MCF 10A (cell line): ENCODE data around the gene FAIM2. TPM values are rescaled to one million over a fixed set of nuclear protein-coding genes. Genes with fewer than 3 reads are reported as not detected.

Source experiments
- BruUV-seq: library from RNA; stranded (reverse); fragments of 400-500 nt; replicated peaks from 2 replicates; lab custom pipeline; 2021; lab: Mats Ljungman, UMichigan
- CTCF ChIA-PET: fragments of 300-600 bp; sonication (Branson Sonifier 250); formaldehyde crosslinking; extraction: SDS; loops from one replicate; lab custom pipeline; 2021; ENCODE audit warnings: antibody characterized with exemption, inconsistent platforms; lab: Yijun Ruan, JAX
- POLR2A ChIA-PET: fragments of 300-600, 350-650 bp; sonication (Branson Sonifier 250); formaldehyde crosslinking; extraction: SDS; loops from one replicate; lab custom pipeline; 2020; ENCODE audit warnings: antibody characterized with exemption, inconsistent platforms; lab: Yijun Ruan, JAX
- DNase-seq: peaks from one replicate; pipeline ENCODE4 v3.0.0-alpha.2; 2018; ENCODE audit not compliant: unreplicated experiment
- H3K27ac Mint-ChIP-seq: one replicate; pipeline ENCODE4 v1.8.0; 2022; ENCODE audit warnings: mild to moderate bottlenecking, low read depth, mixed read lengths; ENCODE audit not compliant: unreplicated experiment
- H3K27me3 Mint-ChIP-seq: one replicate; pipeline ENCODE4 v1.8.0; 2022; ENCODE audit warnings: mixed read lengths; ENCODE audit not compliant: insufficient read depth, unreplicated experiment
- H3K36me3 Mint-ChIP-seq: one replicate; pipeline ENCODE4 v1.8.0; 2022; ENCODE audit warnings: mild to moderate bottlenecking, moderate library complexity, mixed read lengths; ENCODE audit not compliant: insufficient read depth, unreplicated experiment
- H3K4me1 Mint-ChIP-seq: one replicate; pipeline ENCODE4 v1.8.0; 2022; ENCODE audit warnings: mixed read lengths; ENCODE audit not compliant: insufficient read depth, unreplicated experiment
- H3K4me3 Mint-ChIP-seq: one replicate; pipeline ENCODE4 v1.8.0; 2022; ENCODE audit warnings: mild to moderate bottlenecking, moderate library complexity, mixed read lengths; ENCODE audit not compliant: unreplicated experiment
- H3K9me3 Mint-ChIP-seq: one replicate; pipeline ENCODE4 v1.8.0; 2022; ENCODE audit warnings: mixed read lengths; ENCODE audit not compliant: unreplicated experiment
- intact Hi-C: fragments of 100-400 bp; cut with micrococcal nuclease; formaldehyde crosslinking; loops from 2 replicates; pipeline ENCODE4 v1.14.1; 2022
- total RNA-seq: library from RNA; stranded (reverse); gene quantifications from 2 replicates; pipeline ENCODE4 v1.2.3, GENCODE V29; 2022
- TF ChIP-seq, protein P1 (sequence below): fragments of 200-600 bp; IDR thresholded peaks from one replicate; pipeline ENCODE4 v1.8.0; 2022; ENCODE audit warnings: antibody characterized with exemption, mild to moderate bottlenecking; ENCODE audit not compliant: unreplicated experiment

The FAIM2 gene
- total RNA-seq, 1 experiment from 2014 or later, result not detected

DNA sequence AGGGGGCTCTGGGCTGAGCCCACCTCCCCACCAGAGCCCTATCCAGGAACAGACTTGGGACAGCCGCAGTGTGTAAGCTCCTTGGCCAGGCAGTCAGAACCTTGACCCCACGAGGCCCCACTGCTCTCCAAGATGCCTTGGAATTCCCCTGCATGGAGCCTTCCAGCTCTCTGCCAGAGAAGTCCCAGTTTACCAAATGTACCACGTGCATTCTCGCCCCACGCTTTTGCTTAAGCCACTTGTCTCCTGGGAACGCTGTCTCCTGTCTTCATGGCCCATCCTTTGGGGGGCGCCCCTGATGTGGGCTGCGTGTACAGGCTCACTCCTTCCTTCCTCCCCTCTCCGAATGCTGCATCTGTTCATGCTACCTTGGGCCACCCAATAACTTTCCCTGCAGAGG lies 7.9 kb downstream of the FAIM2 start:
- CTCF ChIA-PET, result interaction anchor here (0.5 kb wide), 1 partner anchor 41 kb away, joined by 4 read pairs; no protein-coding TSS in a partner anchor
- H3K27me3 Mint-ChIP-seq, result peaks cover 27% of the 10 kb centered on the region

DNA sequence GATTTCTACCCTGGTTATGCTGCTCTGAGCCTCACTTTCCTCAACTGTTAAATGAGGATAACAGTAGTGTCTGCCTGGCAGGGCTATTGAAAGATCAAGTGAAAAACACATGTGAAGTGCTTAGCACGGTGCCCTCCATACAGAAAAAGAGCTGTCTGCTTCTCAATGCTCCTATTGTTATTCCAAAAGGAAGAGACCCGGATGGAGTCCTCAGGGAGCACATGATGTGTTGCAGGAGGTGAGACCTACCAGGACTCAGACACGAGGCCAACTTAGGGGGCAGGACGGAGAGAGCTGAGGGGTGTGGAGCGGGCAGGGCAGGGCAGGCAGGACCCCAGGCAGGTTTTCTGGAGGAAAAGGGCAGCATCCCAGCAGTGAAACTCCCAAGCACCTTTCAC lies 8.9 kb downstream of the FAIM2 start:
- intact Hi-C loops, result no loop called here
- no peak overlapping the region for H3K27ac Mint-ChIP-seq
- no TSS peak for BruUV-seq
- H3K4me3 Mint-ChIP-seq, result no peak overlapping the region
- H3K9me3 Mint-ChIP-seq, result no peaks in the 10 kb centered on the region
- DNase-seq, result no peak
- POLR2A ChIA-PET, result no interaction called here
- TF ChIP-seq, protein P1, sequence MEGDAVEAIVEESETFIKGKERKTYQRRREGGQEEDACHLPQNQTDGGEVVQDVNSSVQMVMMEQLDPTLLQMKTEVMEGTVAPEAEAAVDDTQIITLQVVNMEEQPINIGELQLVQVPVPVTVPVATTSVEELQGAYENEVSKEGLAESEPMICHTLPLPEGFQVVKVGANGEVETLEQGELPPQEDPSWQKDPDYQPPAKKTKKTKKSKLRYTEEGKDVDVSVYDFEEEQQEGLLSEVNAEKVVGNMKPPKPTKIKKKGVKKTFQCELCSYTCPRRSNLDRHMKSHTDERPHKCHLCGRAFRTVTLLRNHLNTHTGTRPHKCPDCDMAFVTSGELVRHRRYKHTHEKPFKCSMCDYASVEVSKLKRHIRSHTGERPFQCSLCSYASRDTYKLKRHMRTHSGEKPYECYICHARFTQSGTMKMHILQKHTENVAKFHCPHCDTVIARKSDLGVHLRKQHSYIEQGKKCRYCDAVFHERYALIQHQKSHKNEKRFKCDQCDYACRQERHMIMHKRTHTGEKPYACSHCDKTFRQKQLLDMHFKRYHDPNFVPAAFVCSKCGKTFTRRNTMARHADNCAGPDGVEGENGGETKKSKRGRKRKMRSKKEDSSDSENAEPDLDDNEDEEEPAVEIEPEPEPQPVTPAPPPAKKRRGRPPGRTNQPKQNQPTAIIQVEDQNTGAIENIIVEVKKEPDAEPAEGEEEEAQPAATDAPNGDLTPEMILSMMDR, result no peak
- no peaks in the 10 kb centered on the region for H3K36me3 Mint-ChIP-seq
- H3K27me3 Mint-ChIP-seq, result peaks cover 22% of the 10 kb centered on the region
- CTCF ChIA-PET, result interaction anchor here (0.6 to 1.3 kb wide), 3 partner anchors 9 to 803 kb away, joined by 3 to 7 read pairs (median 4); no protein-coding TSS in a partner anchor
- peaks cover 4% of the 10 kb centered on the region for H3K4me1 Mint-ChIP-seq

More for the DNA sequence above, 7.9 kb downstream of the FAIM2 start:
- H3K9me3 Mint-ChIP-seq, result no peaks in the 10 kb centered on the region
- POLR2A ChIA-PET, result no interaction called here
- DNase-seq, result no peak
- intact Hi-C loops, result no loop called here
- no peaks in the 10 kb centered on the region for H3K36me3 Mint-ChIP-seq
- peaks cover 4% of the 10 kb centered on the region for H3K4me1 Mint-ChIP-seq
- TF ChIP-seq, protein P1, result no peak
- no peak overlapping the region for H3K4me3 Mint-ChIP-seq
- no TSS peak for BruUV-seq
- no peak overlapping the region for H3K27ac Mint-ChIP-seq

DNA sequence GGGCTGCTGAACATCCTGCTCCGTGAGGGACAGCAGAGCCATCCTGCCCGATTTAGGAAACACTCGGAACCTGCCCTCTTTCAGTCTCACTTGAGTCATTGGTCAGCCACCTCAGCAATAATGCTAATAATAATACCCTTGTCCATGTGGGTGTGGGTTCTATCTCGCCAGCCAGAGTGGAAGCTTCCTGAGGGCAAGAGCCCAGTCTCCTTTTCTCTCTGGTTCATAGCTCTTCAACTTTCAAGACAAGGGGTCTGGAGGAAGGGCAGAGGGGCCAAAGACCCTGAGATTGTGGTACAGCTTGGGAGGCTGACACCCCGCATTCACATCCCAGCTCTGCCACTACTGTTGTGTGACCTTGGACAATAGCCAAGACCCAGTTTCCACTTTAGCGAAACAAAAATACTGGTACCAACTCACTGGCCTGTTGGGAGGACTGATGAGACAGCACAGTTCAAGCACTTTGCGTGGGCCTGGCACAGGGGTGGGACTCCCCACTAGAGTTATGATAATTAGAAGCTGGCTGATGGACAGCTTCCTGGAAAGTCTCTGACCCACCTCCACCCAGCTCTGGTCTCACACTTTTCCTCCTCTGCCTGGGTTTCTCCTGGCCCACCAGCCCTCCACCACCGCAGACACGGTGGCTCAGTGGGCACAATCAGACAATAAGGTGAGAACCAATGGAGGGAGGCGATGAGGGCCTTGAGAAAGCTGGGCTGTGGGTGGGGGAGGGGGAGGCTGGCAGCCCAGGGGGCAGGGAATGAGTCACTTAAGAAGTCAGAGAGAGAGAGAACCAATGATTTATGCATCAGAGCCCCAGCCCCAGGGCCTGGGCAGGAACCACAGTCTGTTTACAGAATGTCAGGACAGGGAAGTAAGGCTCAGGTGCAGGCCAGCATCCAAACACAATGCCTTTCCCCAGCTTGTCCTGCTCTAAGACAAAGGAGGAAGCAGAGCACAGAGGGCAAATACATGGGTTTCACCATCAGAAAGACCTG lies 9.6 kb downstream of the FAIM2 start:
- POLR2A ChIA-PET, result interaction anchor here (0.7 kb wide), 1 partner anchor 218 kb away, joined by 3 read pairs; the partner anchor contains the start of gene COX14
- Mint-ChIP-seq H3K27me3 (peaks cover 22% of the 10 kb centered on the region), H3K9me3 (no peaks in the 10 kb centered on the region), H3K36me3 (no peaks in the 10 kb centered on the region), H3K4me3 (no peak overlapping the region), H3K4me1 (peaks cover 4% of the 10 kb centered on the region), H3K27ac (no peak overlapping the region)
- CTCF ChIA-PET, result interaction anchor here (0.6 to 1.3 kb wide), 3 partner anchors 8 to 802 kb away, joined by 3 to 7 read pairs (median 4); no protein-coding TSS in a partner anchor
- BruUV-seq, result no TSS peak
- DNase-seq, result peak; percentile 76
- intact Hi-C loops, result no loop called here
- TF ChIP-seq, protein P1, result no peak

DNA sequence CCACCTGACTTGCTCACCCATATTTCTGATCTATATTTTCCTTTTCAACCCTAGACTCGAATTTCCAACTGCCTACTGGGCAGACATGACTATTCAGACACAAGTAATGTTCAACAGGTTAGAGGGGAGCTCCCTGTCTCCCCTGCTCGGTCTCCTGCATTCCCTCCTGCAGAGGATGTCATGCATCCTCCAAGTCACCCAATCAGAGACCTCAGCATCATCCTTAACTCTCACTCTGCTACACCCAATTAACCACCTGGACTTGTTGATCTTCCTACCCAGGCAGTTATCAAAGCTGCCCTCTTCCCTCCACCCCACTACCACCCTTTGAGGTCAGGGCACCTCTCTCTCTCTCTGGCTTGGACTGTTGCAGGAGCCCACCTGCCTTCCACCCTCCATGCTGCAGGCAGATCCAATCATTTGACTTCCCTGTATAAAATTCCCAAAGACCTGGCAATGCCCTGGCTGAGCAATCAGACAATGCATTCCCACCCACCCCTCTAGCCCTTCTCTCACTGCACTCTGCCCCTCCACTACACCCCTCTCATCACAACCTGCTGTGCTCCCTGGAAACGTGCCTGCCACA lies 10.9 kb downstream of the FAIM2 start:
- BruUV-seq, result no TSS peak
- ChIA-PET POLR2A (interaction anchor here (0.7 kb wide), 1 partner anchor 219 kb away, joined by 3 read pairs; the partner anchor contains the start of gene COX14), CTCF (interaction anchor here (1.4 kb wide), 1 partner anchor 74 kb away, joined by 4 read pairs; no protein-coding TSS in a partner anchor)
- TF ChIP-seq, protein P1, result no peak
- H3K9me3 Mint-ChIP-seq, result no peaks in the 10 kb centered on the region
- no peak for DNase-seq
- H3K27ac Mint-ChIP-seq, result no peak overlapping the region
- intact Hi-C loops, result no loop called here
- H3K4me1 Mint-ChIP-seq, result peaks cover 4% of the 10 kb centered on the region
- H3K27me3 Mint-ChIP-seq, result peaks cover 22% of the 10 kb centered on the region
- H3K4me3 Mint-ChIP-seq, result no peak overlapping the region
- H3K36me3 Mint-ChIP-seq, result no peaks in the 10 kb centered on the region
